ENCODE measurements around the gene DUSP5. TPM values are rescaled to one million over a fixed set of nuclear protein-coding genes. Genes with fewer than 3 reads are reported as not detected.
A peak's percentile ranks its signal among the peaks of the same experiment; 100 is the strongest.

Gene DUSP5, protein sequence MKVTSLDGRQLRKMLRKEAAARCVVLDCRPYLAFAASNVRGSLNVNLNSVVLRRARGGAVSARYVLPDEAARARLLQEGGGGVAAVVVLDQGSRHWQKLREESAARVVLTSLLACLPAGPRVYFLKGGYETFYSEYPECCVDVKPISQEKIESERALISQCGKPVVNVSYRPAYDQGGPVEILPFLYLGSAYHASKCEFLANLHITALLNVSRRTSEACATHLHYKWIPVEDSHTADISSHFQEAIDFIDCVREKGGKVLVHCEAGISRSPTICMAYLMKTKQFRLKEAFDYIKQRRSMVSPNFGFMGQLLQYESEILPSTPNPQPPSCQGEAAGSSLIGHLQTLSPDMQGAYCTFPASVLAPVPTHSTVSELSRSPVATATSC
- total RNA-seq, result 1 to 10 TPM; 7.5 to 8.9 TPM
- polyA plus RNA-seq, result 1 to 10 TPM; 2.0 to 8.6 TPM

DNA sequence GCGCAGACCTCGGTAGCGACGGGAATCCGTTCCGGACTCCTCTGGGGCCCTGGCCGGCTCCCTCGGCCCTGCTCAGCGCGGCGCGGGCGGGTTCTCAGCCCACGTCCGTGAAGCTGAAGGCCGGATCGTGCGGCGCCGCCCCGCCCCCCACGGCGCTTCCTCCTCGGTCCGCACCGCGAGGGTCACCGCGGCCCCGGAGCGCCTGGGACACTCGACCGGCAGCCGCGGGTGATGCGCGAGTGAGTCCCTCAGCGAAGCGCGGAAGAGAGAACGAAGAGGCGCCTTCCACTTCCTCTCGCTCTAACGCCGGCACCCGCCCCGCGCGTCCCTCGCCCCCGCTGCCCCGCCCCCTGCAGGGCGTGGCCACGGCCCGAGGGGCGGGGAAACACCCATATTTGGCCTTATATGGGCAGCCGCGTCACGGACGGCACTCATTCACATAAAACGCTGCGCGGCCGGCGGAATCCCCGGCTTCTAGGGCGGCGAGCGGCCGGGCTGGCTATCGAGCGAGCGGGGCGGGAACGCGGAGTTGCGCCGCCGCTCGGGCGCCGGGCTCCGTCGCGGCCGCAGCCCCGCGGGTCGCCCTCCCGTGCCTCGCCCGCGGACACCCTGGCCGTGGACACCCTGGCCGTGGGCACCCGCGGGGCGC is at the start of gene DUSP5:
TSS of gene DUSP5 (plus strand) at position 470 of the 649 bp plus-strand sequence. CDS start 215 bp downstream, outside the sequence.
- no peak for TF ChIP-seq HNF4G (IDR thresholded peaks at IDR 0.05)
- TF ChIP-seq FOXA2 (IDR thresholded peaks at IDR 0.05), result no peak
- no peak for TF ChIP-seq JUND (IDR thresholded peaks at IDR 0.05)
- peak; percentile 28 for TF ChIP-seq YY1 (IDR thresholded peaks at IDR 0.05)
- TF ChIP-seq EGR1 (IDR thresholded peaks at IDR 0.05; ENCODE audit: low read depth in 2 of 2), result peak; percentile 69 to 92
- TF ChIP-seq MAX (IDR thresholded peaks at IDR 0.05), result no peak
- TF ChIP-seq GABPA (IDR thresholded peaks at IDR 0.05 in 1 of 2, conservative IDR thresholded peaks at IDR 0.05 in 1 of 2), result no peak
- TF ChIP-seq SP1 (IDR thresholded peaks at IDR 0.05), result peak; percentile 40
- TF ChIP-seq RAD21 (IDR thresholded peaks at IDR 0.05), result peak in 1 of 2 donors; percentile 18
- TF ChIP-seq NR2F2 (IDR thresholded peaks at IDR 0.05), result no peak
- no peak for TF ChIP-seq RXRA (IDR thresholded peaks at IDR 0.05)
- H3K4me1 ChIP-seq (ENCODE audit: control insufficient read depth in 4 of 4, insufficient read depth in 4 of 4, low read length in 3 of 4), result peaks cover 0 to 10% (median 7%) of the 10 kb centered on the region in 4 donors

DNA sequence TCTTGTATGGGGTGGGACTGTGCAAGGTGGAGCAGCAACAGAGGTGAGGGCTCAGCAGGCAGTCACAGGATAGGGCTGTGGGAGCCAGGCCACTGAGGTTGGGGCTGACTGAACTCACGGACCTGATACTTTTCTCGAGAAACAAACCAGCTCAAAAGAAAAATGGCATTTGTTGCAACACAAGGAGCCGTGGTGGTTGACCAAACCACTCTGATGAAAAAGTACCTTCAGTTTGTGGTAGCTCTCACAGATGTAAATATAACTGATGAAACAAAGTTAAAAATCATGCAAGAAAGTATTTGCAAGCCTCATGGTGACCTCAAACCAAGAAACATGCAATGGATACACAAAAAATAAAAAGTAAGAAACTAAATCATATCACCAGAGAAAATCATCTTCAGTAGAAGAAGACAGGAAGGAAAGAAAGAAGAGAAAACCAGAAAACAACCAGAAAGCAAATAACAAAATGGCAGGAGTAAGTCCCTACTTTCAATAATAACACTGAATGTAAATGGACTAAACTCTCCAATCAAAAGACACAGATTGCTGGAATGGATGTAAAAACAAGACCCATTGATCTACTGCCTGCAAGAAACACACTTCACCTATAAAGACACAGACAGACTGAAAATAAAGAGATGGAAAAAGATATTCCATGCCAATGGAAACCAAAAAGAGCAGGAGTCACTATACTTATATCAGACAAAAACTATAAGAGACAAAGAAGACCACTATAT is 48.9 kb upstream of the DUSP5 start:
- DNase-seq (ENCODE audit: low spot score), result no peak
- no peaks in the 10 kb centered on the region for H3K4me1 ChIP-seq (ENCODE audit: control insufficient read depth in 4 of 4, insufficient read depth in 4 of 4, low read length in 3 of 4)
- H3K27me3 ChIP-seq (ENCODE audit: control insufficient read depth in 4 of 4, insufficient read depth in 4 of 4, low read length in 3 of 4), result no peaks in the 10 kb centered on the region
- no peak overlapping the region for H3K9ac ChIP-seq (ENCODE audit: low read depth in 1 of 2, low read length in 2 of 2)
- H3K9me3 ChIP-seq (ENCODE audit: control insufficient read depth in 4 of 4, low read length in 3 of 4), result no peaks in the 10 kb centered on the region
- WGBS, result 87% methylated on average over 3 of the region's 3 CpGs
- TF ChIP-seq MAX (IDR thresholded peaks at IDR 0.05) (no peak), GABPA (IDR thresholded peaks at IDR 0.05 in 1 of 2, conservative IDR thresholded peaks at IDR 0.05 in 1 of 2) (no peak), NR2F2 (IDR thresholded peaks at IDR 0.05) (no peak), FOXA1 (IDR thresholded peaks at IDR 0.05) (no peak), SP1 (IDR thresholded peaks at IDR 0.05) (no peak), HNF4G (IDR thresholded peaks at IDR 0.05) (no peak), EGR1 (IDR thresholded peaks at IDR 0.05; ENCODE audit: low read depth in 2 of 2) (no peak), TAF1 (conservative IDR thresholded peaks at IDR 0.05) (no peak), JUND (IDR thresholded peaks at IDR 0.05) (no peak), ZBTB33 (IDR thresholded peaks at IDR 0.05) (no peak)
- TF ChIP-seq, protein P1, sequence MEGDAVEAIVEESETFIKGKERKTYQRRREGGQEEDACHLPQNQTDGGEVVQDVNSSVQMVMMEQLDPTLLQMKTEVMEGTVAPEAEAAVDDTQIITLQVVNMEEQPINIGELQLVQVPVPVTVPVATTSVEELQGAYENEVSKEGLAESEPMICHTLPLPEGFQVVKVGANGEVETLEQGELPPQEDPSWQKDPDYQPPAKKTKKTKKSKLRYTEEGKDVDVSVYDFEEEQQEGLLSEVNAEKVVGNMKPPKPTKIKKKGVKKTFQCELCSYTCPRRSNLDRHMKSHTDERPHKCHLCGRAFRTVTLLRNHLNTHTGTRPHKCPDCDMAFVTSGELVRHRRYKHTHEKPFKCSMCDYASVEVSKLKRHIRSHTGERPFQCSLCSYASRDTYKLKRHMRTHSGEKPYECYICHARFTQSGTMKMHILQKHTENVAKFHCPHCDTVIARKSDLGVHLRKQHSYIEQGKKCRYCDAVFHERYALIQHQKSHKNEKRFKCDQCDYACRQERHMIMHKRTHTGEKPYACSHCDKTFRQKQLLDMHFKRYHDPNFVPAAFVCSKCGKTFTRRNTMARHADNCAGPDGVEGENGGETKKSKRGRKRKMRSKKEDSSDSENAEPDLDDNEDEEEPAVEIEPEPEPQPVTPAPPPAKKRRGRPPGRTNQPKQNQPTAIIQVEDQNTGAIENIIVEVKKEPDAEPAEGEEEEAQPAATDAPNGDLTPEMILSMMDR (IDR thresholded peaks at IDR 0.05; ENCODE audit: low read depth, low read length, missing input control), result no peak
- no peak overlapping the region for H3K4me3 ChIP-seq (ENCODE audit: low read depth in 1 of 3, low read length in 3 of 3)
- no peak overlapping the region for H3K27ac ChIP-seq (ENCODE audit: low read depth in 1 of 2, low read length in 2 of 2)
- no peaks in the 10 kb centered on the region for H3K36me3 ChIP-seq (ENCODE audit: control insufficient read depth in 4 of 4, insufficient read depth in 3 of 4, low read depth in 1 of 4, low read length in 3 of 4)

More for the DNA sequence above, at the start of gene DUSP5:
- Histone ChIP-seq H3K4me3 (ENCODE audit: low read depth in 1 of 3, low read length in 3 of 3) (peak within 1 kb of the TSS; percentile 62 to 84 (median 81)), H3K9me3 (ENCODE audit: control insufficient read depth in 4 of 4, low read length in 3 of 4) (no peaks in the 10 kb centered on the region), H3K27me3 (ENCODE audit: control insufficient read depth in 4 of 4, insufficient read depth in 4 of 4, low read length in 3 of 4) (no peaks in the 10 kb centered on the region), H3K36me3 (ENCODE audit: control insufficient read depth in 4 of 4, insufficient read depth in 3 of 4, low read depth in 1 of 4, low read length in 3 of 4) (no peaks in the 10 kb centered on the region), H3K9ac (ENCODE audit: low read depth in 1 of 2, low read length in 2 of 2) (peak within 1 kb of the TSS; percentile 39 to 56), H3K27ac (ENCODE audit: low read depth in 1 of 2, low read length in 2 of 2) (peak within 1 kb of the TSS; percentile 61 to 88)
- DNase-seq (ENCODE audit: low spot score), result peak; percentile 93
- under 1% methylated on average over 98 of the region's 98 CpGs for WGBS

All from liver (tissue), 9 donors.